ENCODE results near the gene FXYD2.
A peak's percentile ranks its signal among the peaks of the same experiment; 100 is the strongest.

FXYD2 gene

GRCh38 chr11:117830674-117831351, 6.3 kb upstream of the FXYD2 start:
- no peak for DNase-seq (ENCODE audit: low read depth)
- H3K4me3 ChIP-seq (ENCODE audit: low read length) = no peak overlapping the region
- TF ChIP-seq, protein P1, sequence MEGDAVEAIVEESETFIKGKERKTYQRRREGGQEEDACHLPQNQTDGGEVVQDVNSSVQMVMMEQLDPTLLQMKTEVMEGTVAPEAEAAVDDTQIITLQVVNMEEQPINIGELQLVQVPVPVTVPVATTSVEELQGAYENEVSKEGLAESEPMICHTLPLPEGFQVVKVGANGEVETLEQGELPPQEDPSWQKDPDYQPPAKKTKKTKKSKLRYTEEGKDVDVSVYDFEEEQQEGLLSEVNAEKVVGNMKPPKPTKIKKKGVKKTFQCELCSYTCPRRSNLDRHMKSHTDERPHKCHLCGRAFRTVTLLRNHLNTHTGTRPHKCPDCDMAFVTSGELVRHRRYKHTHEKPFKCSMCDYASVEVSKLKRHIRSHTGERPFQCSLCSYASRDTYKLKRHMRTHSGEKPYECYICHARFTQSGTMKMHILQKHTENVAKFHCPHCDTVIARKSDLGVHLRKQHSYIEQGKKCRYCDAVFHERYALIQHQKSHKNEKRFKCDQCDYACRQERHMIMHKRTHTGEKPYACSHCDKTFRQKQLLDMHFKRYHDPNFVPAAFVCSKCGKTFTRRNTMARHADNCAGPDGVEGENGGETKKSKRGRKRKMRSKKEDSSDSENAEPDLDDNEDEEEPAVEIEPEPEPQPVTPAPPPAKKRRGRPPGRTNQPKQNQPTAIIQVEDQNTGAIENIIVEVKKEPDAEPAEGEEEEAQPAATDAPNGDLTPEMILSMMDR (IDR thresholded peaks at IDR 0.05; ENCODE audit: insufficient read depth, low read depth, low read length, missing control alignments) = no peak

GRCh38 chr11:117830072-117830471, 5.5 kb upstream of the FXYD2 start:
- DNase-seq (ENCODE audit: low read depth) = no peak
- TF ChIP-seq, protein P1 (IDR thresholded peaks at IDR 0.05; ENCODE audit: insufficient read depth, low read depth, low read length, missing control alignments) = no peak
- no peak overlapping the region for H3K4me3 ChIP-seq (ENCODE audit: low read length)

DNA sequence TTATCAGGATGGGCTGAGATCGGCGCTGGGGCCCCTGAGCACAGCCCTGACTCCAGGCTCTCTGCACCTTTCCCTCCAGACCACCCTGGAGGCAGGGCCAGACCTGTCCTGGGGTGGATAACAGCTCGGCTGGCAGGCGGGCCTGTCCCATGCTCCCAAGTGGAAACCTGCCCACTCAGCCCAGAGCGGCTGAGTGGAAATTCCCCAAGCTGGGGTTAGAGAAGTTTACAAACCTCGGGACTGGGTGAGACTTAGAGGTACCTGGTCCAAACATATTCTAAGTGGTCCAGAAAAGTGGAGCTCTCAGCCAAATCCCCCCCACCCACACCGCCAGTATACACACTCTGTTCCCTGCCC, 4.8 kb upstream of the FXYD2 start:
- H3K4me3 ChIP-seq (ENCODE audit: low read length) = no peak overlapping the region
- TF ChIP-seq, protein P1 (IDR thresholded peaks at IDR 0.05; ENCODE audit: insufficient read depth, low read depth, low read length, missing control alignments) = no peak
- DNase-seq (ENCODE audit: low read depth) = no peak

DNA sequence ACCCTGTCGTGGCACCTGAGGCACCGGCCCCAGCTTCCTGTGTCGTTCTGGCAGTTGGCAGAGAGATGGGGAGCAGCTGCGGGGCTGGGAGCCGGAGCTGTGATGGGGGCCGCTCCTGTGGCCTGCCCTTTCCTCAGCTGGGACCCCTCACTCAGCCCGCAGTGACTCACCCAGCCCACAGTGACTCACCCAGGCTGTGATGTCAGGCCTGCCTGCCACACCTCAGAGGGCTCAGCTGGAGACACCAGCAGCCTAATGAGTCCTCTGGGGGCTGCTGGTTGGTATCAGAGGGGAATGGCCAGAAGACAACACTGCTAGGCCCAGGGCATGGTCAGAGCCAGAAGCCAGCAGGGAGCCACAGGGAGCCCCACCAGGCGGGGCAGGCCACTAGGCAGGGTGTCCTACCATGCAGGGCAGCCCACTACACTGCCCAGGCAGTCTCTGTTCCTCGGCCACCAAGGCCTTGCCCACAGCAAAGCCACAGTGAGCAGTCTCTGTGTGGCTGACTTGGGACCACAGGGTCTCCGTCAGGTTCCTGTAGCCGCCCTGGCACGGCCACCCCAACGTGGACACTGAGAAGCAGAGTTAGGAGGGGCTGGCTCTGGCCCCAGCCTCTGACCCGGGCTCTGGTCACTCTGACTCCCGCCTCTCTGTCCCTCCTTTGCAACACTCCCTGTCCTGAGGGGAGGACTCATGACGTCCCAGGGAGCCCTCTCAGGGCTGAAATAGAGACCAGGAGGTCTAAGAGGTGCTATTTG, 4.2 kb upstream of the FXYD2 start:
- no peak overlapping the region for H3K4me3 ChIP-seq (ENCODE audit: low read length)
- TF ChIP-seq, protein P1 (IDR thresholded peaks at IDR 0.05; ENCODE audit: insufficient read depth, low read depth, low read length, missing control alignments) = no peak
- DNase-seq (ENCODE audit: low read depth) = peak; percentile 76

GRCh38 chr11:117827521-117828511, 3.3 kb upstream of the FXYD2 start:
- TF ChIP-seq, protein P1 (IDR thresholded peaks at IDR 0.05; ENCODE audit: insufficient read depth, low read depth, low read length, missing control alignments) = no peak
- H3K4me3 ChIP-seq (ENCODE audit: low read length) = no peak overlapping the region
- DNase-seq (ENCODE audit: low read depth) = no peak

GRCh38 chr11:117826832-117827231, 2.3 kb upstream of the FXYD2 start:
- TF ChIP-seq, protein P1 (IDR thresholded peaks at IDR 0.05; ENCODE audit: insufficient read depth, low read depth, low read length, missing control alignments) = no peak
- no peak for DNase-seq (ENCODE audit: low read depth)
- no peak overlapping the region for H3K4me3 ChIP-seq (ENCODE audit: low read length)
